Measurements from ENCODE around the gene RFNG. TPM values are rescaled to one million over a fixed set of nuclear protein-coding genes. Genes with fewer than 3 reads are reported as not detected.

Gene RFNG
- total and polyA plus RNA-seq, 2 donors from 2014 or later: 29.8 to 47.3 TPM

GRCh38 chr17:82087961-82088837 is 36.6 kb upstream of the RFNG start:
- H3K4me3 ChIP-seq (ENCODE audit: low read length in 3 of 3): no peak overlapping the region
- H3K27ac ChIP-seq (ENCODE audit: low read depth in 2 of 2, low read length in 2 of 2): no peak overlapping the region
- H3K9ac ChIP-seq (ENCODE audit: low read length in 3 of 3): no peak overlapping the region
- no peak for FAIRE-seq
- H3K27me3 ChIP-seq (ENCODE audit: control insufficient read depth, insufficient read depth, low read length): no peaks in the 10 kb centered on the region
- DNase-seq: no peak
- H3K9me3 ChIP-seq (ENCODE audit: control insufficient read depth in 2 of 3, insufficient read depth in 1 of 3, low read length in 3 of 3): no peaks in the 10 kb centered on the region
- no peak for TF ChIP-seq CTCF (IDR thresholded peaks at IDR 0.05; ENCODE audit: borderline replicate concordance, extremely low read depth, insufficient read depth)
- no peaks in the 10 kb centered on the region for H3K4me1 ChIP-seq (ENCODE audit: control insufficient read depth in 2 of 3, insufficient read depth in 2 of 3, low read depth in 1 of 3, low read length in 3 of 3)
- intact Hi-C loops (cut with DNase I): no loop called here
- peaks cover 0 to 10% (median 2%) of the 10 kb centered on the region in 3 donors for H3K36me3 ChIP-seq (ENCODE audit: control insufficient read depth in 2 of 3, insufficient read depth in 3 of 3, low read length in 3 of 3)

- intact Hi-C loops (cut with DNase I): no loop called here
- peaks cover 0 to 14% (median 2%) of the 10 kb centered on the region in 3 donors for H3K36me3 ChIP-seq (ENCODE audit: control insufficient read depth in 2 of 3, insufficient read depth in 3 of 3, low read length in 3 of 3)
- no peaks in the 10 kb centered on the region for H3K4me1 ChIP-seq (ENCODE audit: control insufficient read depth in 2 of 3, insufficient read depth in 2 of 3, low read depth in 1 of 3, low read length in 3 of 3)
- H3K9me3 ChIP-seq (ENCODE audit: control insufficient read depth in 2 of 3, insufficient read depth in 1 of 3, low read length in 3 of 3): no peaks in the 10 kb centered on the region
- no peaks in the 10 kb centered on the region for H3K27me3 ChIP-seq (ENCODE audit: control insufficient read depth, insufficient read depth, low read length)
- FAIRE-seq (no peak), DNase-seq (no peak)
- H3K4me3 ChIP-seq (ENCODE audit: low read length in 3 of 3): no peak overlapping the region
- H3K9ac ChIP-seq (ENCODE audit: low read length in 3 of 3): no peak overlapping the region
- no peak for TF ChIP-seq CTCF (IDR thresholded peaks at IDR 0.05; ENCODE audit: borderline replicate concordance, extremely low read depth, insufficient read depth)
- H3K27ac ChIP-seq (ENCODE audit: low read depth in 2 of 2, low read length in 2 of 2): no peak overlapping the region
Observed at GRCh38 chr17:82086941-82087906, 35.6 kb upstream of the RFNG start.

- intact Hi-C loops (cut with DNase I): no loop called here
- Histone ChIP-seq H3K4me1 (ENCODE audit: control insufficient read depth in 2 of 3, insufficient read depth in 2 of 3, low read depth in 1 of 3, low read length in 3 of 3) (no peaks in the 10 kb centered on the region), H3K27me3 (ENCODE audit: control insufficient read depth, insufficient read depth, low read length) (no peaks in the 10 kb centered on the region), H3K9ac (ENCODE audit: low read length in 3 of 3) (no peak overlapping the region), H3K4me3 (ENCODE audit: low read length in 3 of 3) (no peak overlapping the region), H3K27ac (ENCODE audit: low read depth in 2 of 2, low read length in 2 of 2) (no peak overlapping the region), H3K36me3 (ENCODE audit: control insufficient read depth in 2 of 3, insufficient read depth in 3 of 3, low read length in 3 of 3) (peaks cover 0 to 14% (median 4%) of the 10 kb centered on the region in 3 donors), H3K9me3 (ENCODE audit: control insufficient read depth in 2 of 3, insufficient read depth in 1 of 3, low read length in 3 of 3) (no peaks in the 10 kb centered on the region)
- no peak for DNase-seq
- no peak for TF ChIP-seq CTCF (IDR thresholded peaks at IDR 0.05; ENCODE audit: borderline replicate concordance, extremely low read depth, insufficient read depth)
- no peak for FAIRE-seq
Observed at GRCh38 chr17:82085931-82086764, 34.5 kb upstream of the RFNG start.
